ENCODE results near the gene TEX51.

- TF ChIP-seq CTCF (IDR thresholded peaks at IDR 0.05) = no peak
- TF ChIP-seq SIN3A (IDR thresholded peaks at IDR 0.05; ENCODE audit: borderline replicate concordance, low read depth, low read length) = no peak
- TF ChIP-seq USF2 (IDR thresholded peaks at IDR 0.05; ENCODE audit: borderline replicate concordance, low read depth, low read length) = no peak
- no peak for TF ChIP-seq MEF2A (IDR thresholded peaks at IDR 0.05; ENCODE audit: borderline replicate concordance, low read depth)
Measured at GRCh38 chr2:126882181-126882580, 16.5 kb upstream of the TEX51 start.

Measured in SK-N-SH (cell line).